ENCODE data around the gene ZNF668. TPM values are rescaled to one million over a fixed set of nuclear protein-coding genes. Genes with fewer than 3 reads are reported as not detected.
"Not testable (repeated sequence)": the region's sequence is repeated elsewhere in the genome, so short reads cannot be mapped to it uniquely, and the experiment has no call there.

ZNF668 gene
- total and polyA plus RNA-seq, 5 donors from 2014 or later: 6.4 to 16.8 (median 7.7) TPM

GRCh38 chr16:31023252-31023602 lies 50.8 kb downstream of the ZNF668 start:
- H3K4me1 ChIP-seq (ENCODE audit: control insufficient read depth, insufficient read depth, low read length, poor library complexity, severe bottlenecking): no peaks in the 10 kb centered on the region
- no peak for DNase-seq
- H3K9me3 Mint-ChIP-seq: no peaks in the 10 kb centered on the region
- no peaks in the 10 kb centered on the region for H3K36me3 ChIP-seq (ENCODE audit: control insufficient read depth, insufficient read depth, low read length)
- H3K27ac ChIP-seq (ENCODE audit: insufficient read depth, low read length, poor library complexity, severe bottlenecking): no peak overlapping the region
- no peaks in the 10 kb centered on the region for H3K36me3 Mint-ChIP-seq
- H3K27ac Mint-ChIP-seq: no peak overlapping the region
- no peak overlapping the region for H3K4me3 Mint-ChIP-seq
- no peak overlapping the region for H3K4me3 ChIP-seq (ENCODE audit: low read depth, low read length)
- H3K4me1 Mint-ChIP-seq: no peaks in the 10 kb centered on the region
- H3K27me3 ChIP-seq (ENCODE audit: control insufficient read depth, insufficient read depth, low read length): no peaks in the 10 kb centered on the region
- no peak for ATAC-seq (ENCODE audit: low read depth in 2 of 2)
- H3K9me3 ChIP-seq (ENCODE audit: control insufficient read depth in 2 of 2, low read length in 2 of 2): no peaks in the 10 kb centered on the region
- peaks cover 6% of the 10 kb centered on the region for H3K27me3 Mint-ChIP-seq

- DNase-seq: no peak
- H3K9me3 ChIP-seq (ENCODE audit: control insufficient read depth in 2 of 2, low read length in 2 of 2): no peaks in the 10 kb centered on the region
- H3K27ac ChIP-seq (ENCODE audit: insufficient read depth, low read length, poor library complexity, severe bottlenecking): no peak overlapping the region
- Mint-ChIP-seq H3K9me3 (no peaks in the 10 kb centered on the region), H3K4me1 (no peaks in the 10 kb centered on the region), H3K36me3 (no peaks in the 10 kb centered on the region), H3K27me3 (peaks cover 8% of the 10 kb centered on the region), H3K27ac (peak overlapping the region in 1 of 3 donors; percentile 20), H3K4me3 (no peak overlapping the region)
- no peak for ATAC-seq (ENCODE audit: low read depth in 2 of 2)
- no peaks in the 10 kb centered on the region for H3K27me3 ChIP-seq (ENCODE audit: control insufficient read depth, insufficient read depth, low read length)
- no peak overlapping the region for H3K4me3 ChIP-seq (ENCODE audit: low read depth, low read length)
- H3K36me3 ChIP-seq (ENCODE audit: control insufficient read depth, insufficient read depth, low read length): no peaks in the 10 kb centered on the region
- no peaks in the 10 kb centered on the region for H3K4me1 ChIP-seq (ENCODE audit: control insufficient read depth, insufficient read depth, low read length, poor library complexity, severe bottlenecking)
Measured at GRCh38 chr16:31022544-31023251, 51.3 kb downstream of the ZNF668 start.

DNA sequence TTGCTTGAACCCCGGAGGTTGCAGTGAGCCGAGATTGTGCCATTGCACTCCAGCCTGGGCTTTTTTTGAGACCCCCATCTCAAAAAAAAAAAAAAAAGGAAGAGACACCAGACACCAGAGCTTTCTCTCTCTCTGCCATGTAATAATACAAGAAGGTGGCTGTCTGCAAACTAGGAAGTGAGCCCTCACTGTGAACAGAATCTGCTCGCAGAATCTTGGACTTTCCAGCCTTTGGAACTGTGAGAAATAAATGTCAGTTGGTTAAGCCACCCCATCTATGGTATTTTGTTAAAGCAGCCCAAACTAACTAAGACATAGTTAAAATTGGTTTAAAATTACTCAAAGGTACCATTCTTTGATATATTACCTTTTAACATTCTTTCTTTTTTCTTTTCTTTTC lies 53.5 kb downstream of the ZNF668 start:
- Histone ChIP-seq H3K4me1 (ENCODE audit: control insufficient read depth, insufficient read depth, low read length, poor library complexity, severe bottlenecking) (no peaks in the 10 kb centered on the region), H3K4me3 (ENCODE audit: low read depth, low read length) (no peak overlapping the region), H3K27me3 (ENCODE audit: control insufficient read depth, insufficient read depth, low read length) (no peaks in the 10 kb centered on the region), H3K27ac (ENCODE audit: insufficient read depth, low read length, poor library complexity, severe bottlenecking) (no peak overlapping the region), H3K36me3 (ENCODE audit: control insufficient read depth, insufficient read depth, low read length) (no peaks in the 10 kb centered on the region), H3K9me3 (ENCODE audit: control insufficient read depth in 2 of 2, low read length in 2 of 2) (no peaks in the 10 kb centered on the region)
- ATAC-seq (ENCODE audit: low read depth in 2 of 2) (no peak), DNase-seq (no peak)
- Mint-ChIP-seq H3K4me3 (no peak overlapping the region), H3K4me1 (no peaks in the 10 kb centered on the region), H3K27me3 (peaks cover 8% of the 10 kb centered on the region), H3K9me3 (no peaks in the 10 kb centered on the region), H3K27ac (no peak overlapping the region), H3K36me3 (no peaks in the 10 kb centered on the region)

DNA sequence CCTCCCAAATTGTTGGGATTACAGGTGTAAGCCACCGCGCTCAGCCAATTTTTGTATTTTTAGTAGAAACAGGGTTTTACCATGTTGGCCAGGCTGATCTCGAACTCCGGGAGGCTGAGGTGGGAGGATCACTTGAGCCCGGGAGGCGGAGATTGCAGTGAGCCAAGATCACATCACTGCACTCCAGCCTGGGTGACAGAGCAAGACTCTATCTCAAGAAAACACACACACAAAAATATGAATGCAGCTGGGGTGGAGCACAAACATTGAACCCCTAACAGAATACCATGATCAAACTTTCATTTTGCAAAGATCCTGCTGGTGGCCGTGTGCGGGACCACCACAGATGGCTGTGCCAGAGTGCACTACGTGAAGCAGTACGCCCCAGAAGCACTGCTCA lies 56.3 kb downstream of the ZNF668 start:
- not testable (repeated sequence) for H3K9me3 Mint-ChIP-seq; H3K27ac Mint-ChIP-seq; H3K36me3 Mint-ChIP-seq; DNase-seq; H3K4me1 ChIP-seq (ENCODE audit: control insufficient read depth, insufficient read depth, low read length, poor library complexity, severe bottlenecking); H3K27me3 ChIP-seq (ENCODE audit: control insufficient read depth, insufficient read depth, low read length); H3K4me3 ChIP-seq (ENCODE audit: low read depth, low read length); H3K4me1 Mint-ChIP-seq; H3K36me3 ChIP-seq (ENCODE audit: control insufficient read depth, insufficient read depth, low read length); H3K9me3 ChIP-seq (ENCODE audit: control insufficient read depth in 2 of 2, low read length in 2 of 2); ATAC-seq (ENCODE audit: low read depth in 2 of 2); H3K27ac ChIP-seq (ENCODE audit: insufficient read depth, low read length, poor library complexity, severe bottlenecking); H3K4me3 Mint-ChIP-seq
- peaks cover 26% of the 10 kb centered on the region for H3K27me3 Mint-ChIP-seq

GRCh38 chr16:31016018-31016417 lies 58.0 kb downstream of the ZNF668 start:
- H3K27ac Mint-ChIP-seq: peak overlapping the region in 1 of 3 donors; percentile 51
- ATAC-seq (ENCODE audit: low read depth in 2 of 2): no peak

DNA sequence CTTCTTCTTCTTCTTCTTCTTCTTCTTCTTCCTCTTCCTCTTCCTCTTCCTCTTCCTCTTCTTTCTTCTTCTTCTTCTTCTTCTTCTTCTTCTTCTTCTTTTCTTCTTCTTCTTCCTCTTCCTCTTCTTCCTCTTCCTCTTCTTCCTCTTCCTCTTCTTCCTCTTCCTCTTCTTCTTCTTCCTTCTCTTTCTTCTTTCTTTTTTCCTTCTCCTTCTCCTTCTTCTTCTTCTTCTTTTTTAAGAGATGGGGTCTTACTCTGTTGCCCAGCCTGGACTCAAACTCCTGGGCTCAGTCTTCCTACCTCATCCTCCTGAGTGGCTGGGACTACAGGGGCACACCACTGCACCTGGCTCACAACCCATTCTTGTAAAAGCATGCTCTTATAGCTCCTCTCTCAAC lies 60.7 kb downstream of the ZNF668 start:
- peaks cover 0 to 18% (median 4%) of the 10 kb centered on the region in 4 donors for H3K4me1 Mint-ChIP-seq
- not testable (repeated sequence) for H3K27me3 ChIP-seq (ENCODE audit: control insufficient read depth, insufficient read depth, low read length); H3K27ac Mint-ChIP-seq; H3K27ac ChIP-seq (ENCODE audit: insufficient read depth, low read length, poor library complexity, severe bottlenecking); H3K36me3 Mint-ChIP-seq; H3K4me3 ChIP-seq (ENCODE audit: low read depth, low read length); H3K36me3 ChIP-seq (ENCODE audit: control insufficient read depth, insufficient read depth, low read length); H3K9me3 Mint-ChIP-seq; H3K4me1 ChIP-seq (ENCODE audit: control insufficient read depth, insufficient read depth, low read length, poor library complexity, severe bottlenecking); ATAC-seq (ENCODE audit: low read depth in 2 of 2); H3K9me3 ChIP-seq (ENCODE audit: control insufficient read depth in 2 of 2, low read length in 2 of 2); DNase-seq
- peaks cover 55% of the 10 kb centered on the region for H3K27me3 Mint-ChIP-seq
- H3K4me3 Mint-ChIP-seq: peak overlapping the region in 1 of 4 donors; percentile 49

More at GRCh38 chr16:31016018-31016417, 58.0 kb downstream of the ZNF668 start:
- Mint-ChIP-seq H3K27me3 (peaks cover 42% of the 10 kb centered on the region), H3K4me1 (peaks cover 0 to 10% (median 4%) of the 10 kb centered on the region in 4 donors), H3K4me3 (no peak overlapping the region), H3K9me3 (no peaks in the 10 kb centered on the region), H3K36me3 (peaks cover 3% of the 10 kb centered on the region)
- no peak for DNase-seq
- H3K4me1 ChIP-seq (ENCODE audit: control insufficient read depth, insufficient read depth, low read length, poor library complexity, severe bottlenecking): peaks cover 3% of the 10 kb centered on the region
- no peaks in the 10 kb centered on the region for H3K36me3 ChIP-seq (ENCODE audit: control insufficient read depth, insufficient read depth, low read length)
- H3K4me3 ChIP-seq (ENCODE audit: low read depth, low read length): no peak overlapping the region
- peaks cover 6% of the 10 kb centered on the region for H3K27me3 ChIP-seq (ENCODE audit: control insufficient read depth, insufficient read depth, low read length)
- H3K9me3 ChIP-seq (ENCODE audit: control insufficient read depth in 2 of 2, low read length in 2 of 2): no peaks in the 10 kb centered on the region
- H3K27ac ChIP-seq (ENCODE audit: insufficient read depth, low read length, poor library complexity, severe bottlenecking): no peak overlapping the region

DNA sequence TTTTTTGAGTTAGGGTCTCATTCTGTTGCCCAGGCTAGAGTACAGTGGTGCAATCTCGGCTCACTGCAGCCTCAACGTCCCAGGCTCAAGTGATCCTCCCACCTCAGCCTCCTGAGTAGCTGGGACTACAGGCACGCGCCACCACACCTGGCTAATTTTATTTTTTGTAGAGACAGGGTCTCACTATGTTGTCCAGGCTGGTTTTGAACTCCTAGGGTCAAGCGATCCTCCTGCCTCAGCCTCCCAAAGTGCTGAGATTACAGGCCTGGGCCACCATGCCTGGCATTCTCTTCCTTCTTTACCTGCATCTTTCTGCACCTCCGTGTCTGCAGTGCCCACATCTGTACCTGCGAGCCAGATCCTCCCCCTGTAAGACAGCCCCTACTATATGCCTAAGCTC lies 62.2 kb downstream of the ZNF668 start:
- Mint-ChIP-seq H3K27me3 (peaks cover 59% of the 10 kb centered on the region), H3K27ac (peak overlapping the region in 1 of 3 donors; percentile 81), H3K4me1 (peaks cover 0 to 18% (median 4%) of the 10 kb centered on the region in 4 donors), H3K4me3 (peak overlapping the region in 3 of 4 donors; percentile 9 to 76 (median 55))
- not testable (repeated sequence) for H3K36me3 ChIP-seq (ENCODE audit: control insufficient read depth, insufficient read depth, low read length); DNase-seq; H3K36me3 Mint-ChIP-seq; ATAC-seq (ENCODE audit: low read depth in 2 of 2); H3K9me3 ChIP-seq (ENCODE audit: control insufficient read depth in 2 of 2, low read length in 2 of 2); H3K4me1 ChIP-seq (ENCODE audit: control insufficient read depth, insufficient read depth, low read length, poor library complexity, severe bottlenecking); H3K27ac ChIP-seq (ENCODE audit: insufficient read depth, low read length, poor library complexity, severe bottlenecking); H3K9me3 Mint-ChIP-seq; H3K27me3 ChIP-seq (ENCODE audit: control insufficient read depth, insufficient read depth, low read length); H3K4me3 ChIP-seq (ENCODE audit: low read depth, low read length)

Measured in CD4-positive, CD25-positive, alpha-beta regulatory T cell (primary cell).